ENCODE measurements around the gene LONP1. TPM values are rescaled to one million over a fixed set of nuclear protein-coding genes. Genes with fewer than 3 reads are reported as not detected.
A peak's percentile ranks its signal among the peaks of the same experiment; 100 is the strongest.
"Not testable (repeated sequence)": the region's sequence is repeated elsewhere in the genome, so short reads cannot be mapped to it uniquely, and the experiment has no call there.

Gene LONP1
- polyA plus RNA-seq, 3 donors, result 12.1 to 37.2 (median 13.8) TPM

- no peak for DNase-seq
- no peak overlapping the region for H3K4me3 ChIP-seq (replicated peaks in 1 of 3; ENCODE audit: low read depth in 2 of 3, low read length in 3 of 3)
- no peaks in the 10 kb centered on the region for H3K9me3 ChIP-seq (replicated peaks in 1 of 2; ENCODE audit: control insufficient read depth in 1 of 2, insufficient read depth in 1 of 2, low read length in 2 of 2)
- no peak overlapping the region for H3K27ac ChIP-seq (ENCODE audit: low read depth in 1 of 2, low read length in 2 of 2)
- H3K27me3 ChIP-seq (ENCODE audit: control insufficient read depth in 2 of 2, insufficient read depth in 2 of 2, low read length in 2 of 2), result no peaks in the 10 kb centered on the region
- no peaks in the 10 kb centered on the region for H3K4me1 ChIP-seq (ENCODE audit: control insufficient read depth in 1 of 2, insufficient read depth in 2 of 2, low read length in 2 of 2)
- peaks cover 67 to 72% of the 10 kb centered on the region in 2 donors for H3K36me3 ChIP-seq (replicated peaks in 1 of 2; ENCODE audit: control insufficient read depth in 1 of 2, insufficient read depth in 2 of 2, low read length in 2 of 2)
- Mint-ChIP-seq H3K27ac (peak overlapping the region in 2 of 7 donors; percentile 30 to 76), H3K4me1 (no peaks in the 10 kb centered on the region), H3K4me3 (no peak overlapping the region), H3K9me3 (peaks cover 0 to 3% (median 0%) of the 10 kb centered on the region in 7 donors), H3K27me3 (ENCODE audit: low read depth in 3 of 3) (no peaks in the 10 kb centered on the region), H3K36me3 (peaks cover 52 to 83% of the 10 kb centered on the region in 2 donors)
- no peak overlapping the region for H3K4me2 ChIP-seq (replicated peaks; ENCODE audit: extremely low read depth, low read length, poor library complexity, severe bottlenecking)
- peaks cover 3% of the 10 kb centered on the region for H4K20me1 ChIP-seq (ENCODE audit: insufficient read depth, low read length)
- no peak overlapping the region for H2AFZ ChIP-seq (ENCODE audit: insufficient read depth, low read depth, low read length, poor library complexity, severe bottlenecking)
- WGBS (ENCODE audit: insufficient coverage), result 97% methylated on average over 34 of the region's 40 CpGs
- H3K9ac ChIP-seq (ENCODE audit: insufficient read depth, low read length, poor library complexity, severe bottlenecking), result no peak overlapping the region
- intact Hi-C loops (cut with micrococcal nuclease), result no loop called here
- H3K79me2 ChIP-seq (ENCODE audit: insufficient read depth, low read length), result no peaks in the 10 kb centered on the region
- no peak for TF ChIP-seq CTCF (IDR thresholded peaks at IDR 0.05)
These were observed 15.8 kb downstream of the LONP1 start for GRCh38 chr19:5703819-5704818.

DNA sequence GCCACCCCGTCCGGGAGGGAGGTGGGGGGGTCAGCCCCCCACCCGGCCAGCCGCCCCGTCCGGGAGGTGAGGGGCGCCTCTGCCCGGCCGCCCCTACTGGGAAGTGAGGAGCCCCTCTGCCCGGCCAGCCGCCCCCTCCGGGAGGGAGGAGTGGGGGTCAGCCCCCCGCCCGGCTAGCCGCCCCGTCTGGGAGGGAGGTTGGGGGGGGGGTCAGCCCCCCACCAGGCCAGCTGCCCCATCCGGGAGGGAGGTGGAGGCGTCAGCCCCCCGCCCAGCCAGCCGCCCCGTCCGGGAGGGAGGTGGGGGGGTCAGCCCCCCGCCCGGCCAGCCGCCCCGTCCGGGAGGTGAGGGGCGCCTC lies 17.9 kb downstream of the LONP1 start:
- intact Hi-C loops (cut with micrococcal nuclease); DNase-seq; H3K27ac ChIP-seq (ENCODE audit: low read depth in 1 of 2, low read length in 2 of 2); H3K4me1 Mint-ChIP-seq; H3K4me2 ChIP-seq (replicated peaks; ENCODE audit: extremely low read depth, low read length, poor library complexity, severe bottlenecking); H2AFZ ChIP-seq (ENCODE audit: insufficient read depth, low read depth, low read length, poor library complexity, severe bottlenecking); H3K9me3 ChIP-seq (replicated peaks in 1 of 2; ENCODE audit: control insufficient read depth in 1 of 2, insufficient read depth in 1 of 2, low read length in 2 of 2); H3K27me3 ChIP-seq (ENCODE audit: control insufficient read depth in 2 of 2, insufficient read depth in 2 of 2, low read length in 2 of 2); H3K9me3 Mint-ChIP-seq; H3K4me3 Mint-ChIP-seq; H3K4me1 ChIP-seq (ENCODE audit: control insufficient read depth in 1 of 2, insufficient read depth in 2 of 2, low read length in 2 of 2); H3K79me2 ChIP-seq (ENCODE audit: insufficient read depth, low read length); H3K27me3 Mint-ChIP-seq (ENCODE audit: low read depth in 3 of 3); H3K27ac Mint-ChIP-seq; H3K9ac ChIP-seq (ENCODE audit: insufficient read depth, low read length, poor library complexity, severe bottlenecking); H3K4me3 ChIP-seq (replicated peaks in 1 of 3; ENCODE audit: low read depth in 2 of 3, low read length in 3 of 3): not testable (repeated sequence)
- WGBS (ENCODE audit: insufficient coverage), result no CpG with 5 or more reads among the region's 28 CpGs
- H3K36me3 ChIP-seq (replicated peaks in 1 of 2; ENCODE audit: control insufficient read depth in 1 of 2, insufficient read depth in 2 of 2, low read length in 2 of 2), result peaks cover 64 to 69% of the 10 kb centered on the region in 2 donors
- peaks cover 46 to 75% of the 10 kb centered on the region in 2 donors for H3K36me3 Mint-ChIP-seq
- peaks cover 10% of the 10 kb centered on the region for H4K20me1 ChIP-seq (ENCODE audit: insufficient read depth, low read length)
